ENCODE results near the gene GSK3A.

GSK3A gene

GRCh38 chr19:42217520-42218437 is 24.6 kb downstream of the GSK3A start, which contains the start of gene DEDD2 (continued):
- no peak for TF ChIP-seq ATF2 (tag by site-specific recombination; IDR thresholded peaks at IDR 0.05; ENCODE audit: low read depth)
- peak; percentile 11; the same call in 1 of the 2 replicates for TF ChIP-seq ZNF76 (tag by site-specific recombination; IDR thresholded peaks at IDR 0.05; ENCODE audit: borderline replicate concordance, low read depth)
- TF ChIP-seq ZNF501 (tag by site-specific recombination; IDR thresholded peaks at IDR 0.05): peak; percentile 49; the same call in 1 of the 2 replicates
- no peak; the same call in 1 of the 2 replicates for TF ChIP-seq TSHZ1 (tag by site-specific recombination; IDR thresholded peaks at IDR 0.05; ENCODE audit: borderline replicate concordance)
- 0 out of 2 replicates have a peak, but pooled peaks have one; percentile 5 for TF ChIP-seq FEZF1 (tag by site-specific recombination; IDR thresholded peaks at IDR 0.05)
- TF ChIP-seq PATZ1 (tag by site-specific recombination; IDR thresholded peaks at IDR 0.05): peak; percentile 45
- peak; percentile 67 for TF ChIP-seq ZNF398 (tag by site-specific recombination; IDR thresholded peaks at IDR 0.05)
- TF ChIP-seq ZNF221 (tag by site-specific recombination; IDR thresholded peaks at IDR 0.05; ENCODE audit: borderline replicate concordance): no peak
- TF ChIP-seq ZNF513 (tag by site-specific recombination; IDR thresholded peaks at IDR 0.05): no peak
- TF ChIP-seq KLF16 (tag by site-specific recombination; IDR thresholded peaks at IDR 0.05): peak; percentile 80
- no peak for TF ChIP-seq ZSCAN16 (tag by site-specific recombination; IDR thresholded peaks at IDR 0.05)
- no peak for TF ChIP-seq ZNF239 (tag by site-specific recombination; IDR thresholded peaks at IDR 0.05)
- TF ChIP-seq ZNF311 (tag by site-specific recombination; IDR thresholded peaks at IDR 0.05; ENCODE audit: borderline replicate concordance): no peak
- no peak for TF ChIP-seq ZNF704 (tag by site-specific recombination; IDR thresholded peaks at IDR 0.05)
- TF ChIP-seq PRDM4 (tag by site-specific recombination; IDR thresholded peaks at IDR 0.05): no peak
- TF ChIP-seq ZNF530 (tag by site-specific recombination; IDR thresholded peaks at IDR 0.05; ENCODE audit: low read depth): no peak
- no peak for TF ChIP-seq KLF17 (tag by site-specific recombination; IDR thresholded peaks at IDR 0.05)
- no peak for TF ChIP-seq ZNF639 (tag by site-specific recombination; IDR thresholded peaks at IDR 0.05)
- TF ChIP-seq ZNF112 (tag by site-specific recombination; IDR thresholded peaks at IDR 0.05): no peak
